Liver (tissue), 9 donors: ENCODE data around the gene TMEM232. TPM values are rescaled to one million over a fixed set of nuclear protein-coding genes. Genes with fewer than 3 reads are reported as not detected.

ENCODE experiments used
- DNase-seq: peaks from one replicate; pipeline ENCODE4 v3.0.0-alpha.2; 2017; ENCODE audit warnings: low spot score
- H3K27ac ChIP-seq, 2 donors: one replicate each; pipeline ENCODE4 v1.7.0; 2013; ENCODE audit warnings: inconsistent platforms in 2 of 2, low read length in 2 of 2, control low read depth in 1 of 2, low read depth in 1 of 2, mild to moderate bottlenecking in 1 of 2
- H3K27me3 ChIP-seq, 4 donors: one replicate each; pipeline versions ENCODE4 v1.6.1 to v1.7.0; 2013; ENCODE audit warnings: low read length in 3 of 4, inconsistent platforms in 1 of 4, mild to moderate bottlenecking in 1 of 4, moderate library complexity in 1 of 4; ENCODE audit not compliant: control insufficient read depth in 4 of 4, insufficient read depth in 4 of 4
- H3K36me3 ChIP-seq, 4 donors: one replicate each; pipeline versions ENCODE4 v1.6.1 to v1.7.0; 2013; ENCODE audit warnings: low read length in 3 of 4, mild to moderate bottlenecking in 3 of 4, low read depth in 1 of 4, moderate library complexity in 1 of 4; ENCODE audit not compliant: control insufficient read depth in 4 of 4, insufficient read depth in 3 of 4
- H3K4me1 ChIP-seq, 4 donors: one replicate each; pipeline versions ENCODE4 v1.6.1 to v1.7.0; 2013; ENCODE audit warnings: low read length in 3 of 4, mild to moderate bottlenecking in 3 of 4, moderate library complexity in 1 of 4; ENCODE audit not compliant: control insufficient read depth in 4 of 4, insufficient read depth in 4 of 4
- H3K4me3 ChIP-seq, 3 donors: one replicate each; pipeline versions ENCODE4 v1.6.1 to v1.7.0; 2013; ENCODE audit warnings: low read length in 3 of 3, control low read depth in 1 of 3, low read depth in 1 of 3, mild to moderate bottlenecking in 1 of 3
- H3K9ac ChIP-seq, 2 donors: one replicate each; pipeline ENCODE4 v1.7.0; 2013; ENCODE audit warnings: low read length in 2 of 2, mild to moderate bottlenecking in 2 of 2, moderate library complexity in 2 of 2, control low read depth in 1 of 2, low read depth in 1 of 2
- H3K9me3 ChIP-seq, 4 donors: one replicate each; pipeline versions ENCODE4 v1.6.1 to v1.7.0; 2013; ENCODE audit warnings: low read length in 3 of 4; ENCODE audit not compliant: control insufficient read depth in 4 of 4
- ATF3 ChIP-seq: IDR thresholded peaks from 2 replicates; pipeline ENCODE4 v1.6.1; 2016; ENCODE audit warnings: antibody characterized with exemption
- CTCF ChIP-seq: fragments of 150-350 bp; IDR thresholded peaks from 2 replicates; pipeline ENCODE4 v1.5.1; 2017; ENCODE audit warnings: improper control_type of control experiment, low read depth, low read length; ENCODE audit not compliant: missing input control
- EGR1 ChIP-seq, 2 donors: IDR thresholded peaks; 2 replicates each; pipeline ENCODE4 v1.6.1; 2016 to 2018; ENCODE audit warnings: antibody characterized with exemption in 2 of 2, low read depth in 2 of 2
- FOXA1 ChIP-seq: IDR thresholded peaks from 2 replicates; pipeline ENCODE4 v1.6.1; 2016; ENCODE audit warnings: antibody characterized with exemption
- FOXA2 ChIP-seq: IDR thresholded peaks from 2 replicates; pipeline ENCODE4 v1.6.1; 2016; ENCODE audit warnings: antibody characterized with exemption
- GABPA ChIP-seq, 2 donors: IDR thresholded peaks in 1 of 2; conservative IDR thresholded peaks in 1 of 2; 2 replicates each; pipeline ENCODE4 v1.6.1; 2016; ENCODE audit warnings: antibody characterized with exemption in 2 of 2, mild to moderate bottlenecking in 1 of 2, moderate library complexity in 1 of 2
- HNF4A ChIP-seq, 2 donors: conservative IDR thresholded peaks; 2 replicates each; pipeline ENCODE4 v1.6.1; 2016; ENCODE audit warnings: antibody characterized with exemption in 2 of 2, mild to moderate bottlenecking in 2 of 2
- JUND ChIP-seq, 2 donors: IDR thresholded peaks; 2 replicates each; pipeline ENCODE4 v1.6.1; 2016; ENCODE audit warnings: antibody characterized with exemption in 2 of 2
- MAX ChIP-seq: IDR thresholded peaks from 2 replicates; pipeline ENCODE4 v1.6.1; 2016; ENCODE audit warnings: antibody characterized with exemption
- NR2F2 ChIP-seq: IDR thresholded peaks from 2 replicates; pipeline ENCODE4 v1.6.1; 2016; ENCODE audit warnings: antibody characterized with exemption
- RAD21 ChIP-seq, 2 donors: IDR thresholded peaks; 2 replicates each; pipeline ENCODE4 v1.6.1; 2016; ENCODE audit warnings: antibody characterized with exemption in 2 of 2, mild to moderate bottlenecking in 2 of 2
- REST ChIP-seq: IDR thresholded peaks from 2 replicates; pipeline ENCODE4 v1.6.1; 2016; ENCODE audit warnings: antibody characterized with exemption, mild to moderate bottlenecking
- RXRA ChIP-seq, 2 donors: IDR thresholded peaks; 2 replicates each; pipeline ENCODE4 v1.6.1; 2017 to 2018; ENCODE audit warnings: antibody characterized with exemption in 2 of 2, mild to moderate bottlenecking in 1 of 2
- SP1 ChIP-seq: IDR thresholded peaks from 2 replicates; pipeline ENCODE4 v1.6.1; 2018; ENCODE audit warnings: antibody characterized with exemption, mild to moderate bottlenecking
- TAF1 ChIP-seq: conservative IDR thresholded peaks from 2 replicates; pipeline ENCODE4 v1.6.1; 2016; ENCODE audit warnings: antibody characterized with exemption, mild to moderate bottlenecking
- YY1 ChIP-seq: IDR thresholded peaks from 2 replicates; pipeline ENCODE4 v1.6.1; 2016; ENCODE audit warnings: antibody characterized with exemption, mild to moderate bottlenecking
- ZBTB33 ChIP-seq: IDR thresholded peaks from 2 replicates; pipeline ENCODE4 v1.6.1; 2016; ENCODE audit warnings: antibody characterized with exemption
- WGBS: extraction: QIAGEN DNeasy Blood & Tissue Kit; methylation state at CpG from one replicate; pipeline ENCODE4 v1.1.7; 2013; 5-methylcytosine and 5-hydroxymethylcytosine counted together
- polyA plus RNA-seq, 2 donors: library from polyadenylated mRNA; stranded (reverse) in 1 of 2; unstranded in 1 of 2; fragments of 200-250 nt in 1 of 2; fragments of >200 nt in 1 of 2; fragmentation: Nextera tagmentation in 1 of 2; extraction: Ambion mirVana in 1 of 2; gene quantifications; one replicate each; pipeline versions ENCODE4 v1.2.1 to v1.2.3, GENCODE V29; 2013 to 2015
- total RNA-seq, 2 donors: library from RNA; depleted of rRNA; stranded (reverse); fragments of >200 nt; gene quantifications; one replicate each; pipeline ENCODE4 v1.2.3, GENCODE V29; 2014
- donor health status: healthy.
- donor health status: healthy.
- donor health status: healthy.
- donor health status: healthy.
- donor health status: healthy.

TMEM232 gene
- total and polyA plus RNA-seq, 4 donors: 0.39 to 2.5 (median 1.0) TPM

- DNase-seq: no peak
- Histone ChIP-seq H3K9ac (no peak overlapping the region), H3K27me3 (no peaks in the 10 kb centered on the region), H3K4me3 (no peak overlapping the region), H3K9me3 (no peaks in the 10 kb centered on the region), H3K36me3 (no peaks in the 10 kb centered on the region), H3K4me1 (no peaks in the 10 kb centered on the region), H3K27ac (no peak overlapping the region)
- 90% methylated on average over 3 of the region's 3 CpGs for WGBS
- TF ChIP-seq GABPA (IDR thresholded peaks at IDR 0.05 in 1 of 2, conservative IDR thresholded peaks at IDR 0.05 in 1 of 2) (no peak), TAF1 (no peak), JUND (IDR thresholded peaks at IDR 0.05) (no peak), SP1 (no peak), NR2F2 (no peak), REST (no peak), FOXA1 (no peak), ZBTB33 (no peak), EGR1 (IDR thresholded peaks at IDR 0.05; ENCODE audit: low read depth in 2 of 2) (no peak), ATF3 (no peak), RXRA (IDR thresholded peaks at IDR 0.05) (no peak), RAD21 (IDR thresholded peaks at IDR 0.05) (no peak), CTCF (no peak), HNF4A (conservative IDR thresholded peaks at IDR 0.05) (no peak), FOXA2 (no peak), MAX (no peak), YY1 (no peak)
Observed at GRCh38 chr5:110638970-110639902, 87.2 kb downstream of the TMEM232 start.
